Measurements from ENCODE around the gene GJA8. TPM values are rescaled to one million over a fixed set of nuclear protein-coding genes. Genes with fewer than 3 reads are reported as not detected.
"Not testable (repeated sequence)": the region's sequence is repeated elsewhere in the genome, so short reads cannot be mapped to it uniquely, and the experiment has no call there.

Gene GJA8
- not detected in 2 replicates for total RNA-seq

GRCh38 chr1:147902253-147902845 lies at the start of gene GJA8:
Gene GJA8, plus strand, starts transcription at chr1:147902795. Its CDS starts 5,161 bp downstream, at chr1:147907956.
- no peak for DNase-seq (ENCODE audit: extremely low read depth, low read depth, low spot score)

- DNase-seq (ENCODE audit: extremely low read depth, low read depth, low spot score): no peak
These were observed 49.2 kb upstream of the GJA8 start for GRCh38 chr1:147853391-147853790.

GRCh38 chr1:147854989-147855388 lies 47.6 kb upstream of the GJA8 start:
- DNase-seq (ENCODE audit: extremely low read depth, low read depth, low spot score): not testable (repeated sequence)

GRCh38 chr1:147855996-147856395 lies 46.6 kb upstream of the GJA8 start:
- DNase-seq (ENCODE audit: extremely low read depth, low read depth, low spot score): not testable (repeated sequence)

DNA sequence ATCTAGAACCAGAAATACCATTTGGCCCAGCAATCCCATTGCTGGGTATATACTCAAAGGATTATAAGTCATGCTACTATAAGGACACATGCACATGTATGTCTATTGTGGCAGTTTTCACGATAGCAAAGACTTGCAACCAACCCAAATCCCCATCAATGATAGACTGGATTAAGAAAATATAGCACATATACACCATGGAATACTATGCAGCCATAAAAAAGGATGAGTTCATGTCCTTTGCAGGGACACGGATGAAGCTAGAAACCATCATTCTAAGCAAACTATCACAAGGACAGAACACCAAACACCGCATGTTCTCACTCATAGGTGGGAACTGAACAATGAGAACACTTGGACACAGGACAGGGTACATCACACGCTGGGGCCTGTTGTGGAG lies 35.4 kb upstream of the GJA8 start:
- not testable (repeated sequence) for DNase-seq (ENCODE audit: extremely low read depth, low read depth, low spot score)

GRCh38 chr1:147878022-147878421 lies 24.6 kb upstream of the GJA8 start:
- peak; percentile 63 for DNase-seq (ENCODE audit: extremely low read depth, low read depth, low spot score)

- no peak for DNase-seq (ENCODE audit: extremely low read depth, low read depth, low spot score)
These were observed 22.7 kb upstream of the GJA8 start for GRCh38 chr1:147879911-147880310.

- DNase-seq (ENCODE audit: extremely low read depth, low read depth, low spot score): no peak
These were observed 20.1 kb upstream of the GJA8 start for GRCh38 chr1:147882535-147882934.

DNA sequence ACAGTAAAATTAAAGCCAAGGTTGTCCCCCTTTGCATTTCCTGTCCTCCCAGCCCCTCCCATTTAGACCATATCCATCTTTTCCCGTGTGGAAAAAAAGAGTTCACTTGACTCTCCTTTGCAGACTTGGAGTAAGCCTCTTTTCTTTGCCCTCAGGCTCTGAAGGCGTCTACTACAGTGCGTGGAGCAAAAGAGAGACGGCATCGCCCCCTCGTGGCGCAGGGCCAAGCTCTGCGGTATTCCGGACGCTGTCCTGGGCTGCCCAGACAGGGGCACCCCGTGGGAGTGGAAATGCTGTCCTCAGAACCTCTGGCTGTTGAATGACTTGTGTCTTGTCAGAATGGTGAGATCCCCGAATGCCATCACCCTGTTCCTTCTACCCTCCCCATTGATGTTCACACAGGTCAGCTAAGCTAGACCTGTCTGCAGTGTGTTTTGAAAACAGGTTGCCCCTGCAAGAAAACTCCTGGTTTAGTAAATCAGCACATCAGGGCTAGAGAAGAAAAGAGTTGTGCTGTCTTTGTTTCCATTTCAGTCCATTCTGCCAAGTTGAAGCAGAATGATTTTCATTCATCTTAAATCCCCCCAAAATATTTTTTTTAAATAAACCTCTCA lies 12.3 kb upstream of the GJA8 start:
- DNase-seq (ENCODE audit: extremely low read depth, low read depth, low spot score): peak; percentile 45

DNA sequence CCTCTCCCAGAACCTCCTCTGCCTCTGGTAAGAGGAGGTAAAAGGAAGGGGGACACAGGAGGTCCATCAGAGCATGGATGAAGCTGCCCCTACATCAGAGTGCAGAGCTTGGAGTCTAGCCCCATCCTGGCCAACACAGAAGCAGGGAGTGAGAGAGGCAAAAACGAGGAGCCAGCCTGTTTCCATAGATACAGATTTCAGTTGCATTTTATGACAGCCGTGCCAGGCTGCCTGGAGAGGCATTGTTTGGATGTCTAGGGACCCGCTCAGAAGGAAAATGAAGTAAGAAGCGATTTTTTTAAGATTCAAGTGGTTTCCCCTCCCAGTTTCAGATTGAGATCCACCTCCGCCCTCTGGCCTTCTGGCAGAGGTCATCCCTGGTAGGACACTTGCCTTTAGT lies 11.5 kb upstream of the GJA8 start:
- DNase-seq (ENCODE audit: extremely low read depth, low read depth, low spot score): no peak

- no peak for DNase-seq (ENCODE audit: extremely low read depth, low read depth, low spot score)
These were observed 10.4 kb upstream of the GJA8 start for GRCh38 chr1:147892216-147892615.

- DNase-seq (ENCODE audit: extremely low read depth, low read depth, low spot score): peak; percentile 36
These were observed 9.8 kb upstream of the GJA8 start for GRCh38 chr1:147892731-147893214.

DNA sequence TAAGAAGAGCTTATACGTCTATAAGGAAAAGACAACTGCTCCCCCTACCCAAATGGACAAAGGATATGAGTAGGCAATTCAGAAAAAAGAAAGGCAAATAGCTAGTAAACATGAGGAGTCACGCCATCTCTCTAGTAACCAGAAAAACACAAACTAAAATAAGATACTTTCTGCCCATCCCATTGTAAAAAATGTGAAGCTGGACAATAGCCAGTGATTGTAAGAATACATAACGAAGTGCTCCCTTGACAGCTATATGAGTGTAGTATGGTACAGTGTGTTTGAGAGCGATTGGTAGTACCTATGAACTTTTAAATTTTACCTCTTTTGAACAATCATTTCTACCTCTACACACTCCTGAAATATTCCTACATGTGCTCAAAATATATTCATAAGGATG lies 7.5 kb upstream of the GJA8 start:
- no peak for DNase-seq (ENCODE audit: extremely low read depth, low read depth, low spot score)

DNA sequence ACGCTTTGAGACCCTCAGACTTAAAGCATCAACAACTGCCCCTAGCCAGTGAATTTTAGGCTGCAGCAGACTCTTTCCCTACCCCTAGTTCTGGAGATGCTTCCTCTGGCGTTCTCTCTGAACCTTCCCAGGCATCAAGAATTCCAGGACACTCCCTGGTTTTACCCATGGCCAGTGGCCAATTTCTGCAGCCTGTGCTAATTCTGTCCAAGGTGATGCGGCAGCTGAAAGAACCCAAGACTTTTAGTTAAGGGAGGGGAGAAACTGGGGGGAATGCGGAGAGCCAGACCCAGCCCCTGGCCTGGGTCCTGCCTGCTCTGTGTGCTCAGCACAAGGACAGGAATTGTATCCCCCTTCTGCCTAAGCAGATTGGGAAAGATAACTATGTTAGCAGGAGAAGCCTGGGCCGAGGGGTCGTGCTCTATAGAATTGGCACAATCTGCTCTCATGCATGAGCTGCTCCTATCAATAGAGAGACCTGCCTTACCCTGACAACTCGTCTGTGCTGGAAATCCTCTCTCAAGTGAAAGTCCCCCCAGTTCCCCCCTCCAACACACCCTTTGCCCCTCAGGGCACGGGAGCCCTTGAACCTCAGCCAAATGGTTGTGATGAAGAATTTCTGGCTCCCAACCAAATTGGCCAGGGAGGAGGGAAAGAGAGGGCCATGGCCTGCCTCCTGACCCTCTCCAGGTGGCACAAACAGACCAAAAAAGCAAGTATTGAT lies 5.4 kb upstream of the GJA8 start:
- DNase-seq (ENCODE audit: extremely low read depth, low read depth, low spot score): no peak

- DNase-seq (ENCODE audit: extremely low read depth, low read depth, low spot score): no peak
These were observed 4.8 kb upstream of the GJA8 start for GRCh38 chr1:147897789-147898188.

GRCh38 chr1:147904726-147905125 lies 2.1 kb downstream of the GJA8 start:
- DNase-seq (ENCODE audit: extremely low read depth, low read depth, low spot score): no peak

GRCh38 chr1:147907786-147908509 lies 5.4 kb downstream of the GJA8 start:
- no peak for DNase-seq (ENCODE audit: extremely low read depth, low read depth, low spot score)

DNA sequence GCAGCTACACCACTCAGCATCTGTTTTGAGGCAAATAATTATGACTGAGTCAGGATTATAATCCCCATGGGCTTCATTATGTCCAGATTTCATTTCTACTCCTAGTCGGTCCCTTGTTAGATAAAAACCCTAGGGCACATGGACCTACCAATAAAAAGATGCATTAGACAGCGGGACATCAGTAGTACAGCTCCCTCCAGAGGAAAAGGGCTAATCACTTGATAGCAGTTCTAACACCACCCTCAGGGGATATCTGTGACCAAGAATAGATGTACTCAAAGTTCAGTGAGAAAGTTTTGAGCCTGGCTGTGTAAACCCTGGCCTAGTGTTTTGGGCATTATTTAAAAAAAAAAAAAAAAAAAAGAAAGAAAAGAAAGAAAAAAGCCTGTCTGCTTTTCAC lies 10.0 kb downstream of the GJA8 start:
- no peak for DNase-seq (ENCODE audit: extremely low read depth, low read depth, low spot score)

GRCh38 chr1:147913362-147913942 lies 10.9 kb downstream of the GJA8 start:
- DNase-seq (ENCODE audit: extremely low read depth, low read depth, low spot score): no peak

DNA sequence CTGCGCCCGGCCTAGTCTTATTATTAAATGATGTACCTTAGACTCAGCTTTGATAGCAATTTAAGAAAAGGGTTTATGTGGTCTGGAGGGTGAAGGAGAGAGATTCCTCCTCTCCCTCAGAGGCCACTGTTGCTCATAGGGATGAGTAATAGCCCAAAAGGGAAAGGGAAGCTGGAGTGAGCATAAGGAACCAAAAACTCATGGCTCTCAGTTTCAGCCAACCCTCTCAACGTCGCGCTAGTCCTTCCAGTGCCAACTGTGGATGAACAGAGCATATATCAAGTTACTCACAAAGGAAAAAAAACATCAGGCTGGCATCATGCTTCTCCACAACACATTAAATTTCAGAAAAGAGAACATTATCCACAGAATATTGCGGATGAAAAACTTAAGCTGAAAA lies 17.3 kb downstream of the GJA8 start:
- no peak for DNase-seq (ENCODE audit: extremely low read depth, low read depth, low spot score)

GRCh38 chr1:147924813-147925212 lies 22.2 kb downstream of the GJA8 start:
- DNase-seq (ENCODE audit: extremely low read depth, low read depth, low spot score): no peak
